GM23248 (cell line): ENCODE data around the gene C12orf75. TPM values are rescaled to one million over a fixed set of nuclear protein-coding genes. Genes with fewer than 3 reads are reported as not detected.

Experiments
- DNase-seq: peaks from one replicate; pipeline ENCODE4 v3.0.0-alpha.2; 2015
- H2AFZ ChIP-seq: fragments of 200-600 bp; sonication (generic); 2 replicates; pipeline ENCODE4 v1.6.1; 2016; ENCODE audit warnings: antibody characterized with exemption
- H3F3A ChIP-seq: fragments of 200-600 bp; sonication (generic); 2 replicates; pipeline ENCODE4 v1.6.1; 2016; ENCODE audit warnings: mild to moderate bottlenecking, antibody characterized with exemption, mixed run types; ENCODE audit not compliant: insufficient read depth
- H3K27ac ChIP-seq: fragments of 200-600 bp; sonication (generic); 2 replicates; pipeline ENCODE4 v1.5.1; 2016; ENCODE audit warnings: mild to moderate bottlenecking
- H3K27me3 ChIP-seq: fragments of 200-600 bp; sonication (generic); replicated peaks from 2 replicates; pipeline ENCODE4 v1.6.1; 2016; ENCODE audit warnings: mild to moderate bottlenecking; ENCODE audit not compliant: insufficient read depth
- H3K36me3 ChIP-seq: fragments of 200-600 bp; sonication (generic); 2 replicates; pipeline ENCODE4 v1.6.1; 2016; ENCODE audit warnings: low read depth, mild to moderate bottlenecking
- H3K4me1 ChIP-seq: fragments of 200-600 bp; sonication (generic); 2 replicates; pipeline ENCODE4 v1.6.1; 2016; ENCODE audit warnings: mild to moderate bottlenecking; ENCODE audit not compliant: insufficient read depth
- H3K4me2 ChIP-seq: fragments of 200-600 bp; sonication (generic); one replicate; pipeline ENCODE4 v1.6.1; 2016; ENCODE audit warnings: mild to moderate bottlenecking; ENCODE audit not compliant: unreplicated experiment
- H3K4me3 ChIP-seq: fragments of 200-600 bp; sonication (generic); 2 replicates; pipeline ENCODE4 v1.5.1; 2016; ENCODE audit warnings: mild to moderate bottlenecking
- H3K79me2 ChIP-seq: fragments of 200-600 bp; sonication (generic); 2 replicates; pipeline ENCODE4 v1.6.1; 2016; ENCODE audit warnings: mild to moderate bottlenecking; ENCODE audit not compliant: insufficient read depth
- H3K9ac ChIP-seq: fragments of 200-600 bp; sonication (generic); 2 replicates; pipeline ENCODE4 v1.6.1; 2016; ENCODE audit warnings: mild to moderate bottlenecking
- H3K9me2 ChIP-seq: fragments of 200-600 bp; sonication (generic); 2 replicates; pipeline ENCODE4 v1.6.1; 2016; ENCODE audit warnings: mixed run types, mild to moderate bottlenecking, moderate library complexity; ENCODE audit not compliant: insufficient read depth
- H3K9me3 ChIP-seq: fragments of 200-600 bp; sonication (generic); one replicate; pipeline ENCODE4 v1.6.1; 2017; ENCODE audit warnings: low read depth
- H4K20me1 ChIP-seq: fragments of 200-600 bp; sonication (generic); 2 replicates; pipeline ENCODE4 v1.6.0; 2016; ENCODE audit not compliant: insufficient read depth
- EZH2 ChIP-seq: fragments of 200-600 bp; sonication (generic); IDR thresholded peaks from 2 replicates; pipeline ENCODE4 v1.6.1; 2018; ENCODE audit warnings: antibody characterized with exemption, mild to moderate bottlenecking; ENCODE audit not compliant: insufficient read depth, poor library complexity, severe bottlenecking
- EZH2phosphoT487 ChIP-seq: fragments of 200-600 bp; sonication (generic); IDR thresholded peaks from 2 replicates; pipeline ENCODE4 v1.6.1; 2018; ENCODE audit warnings: antibody characterized with exemption, moderate library complexity, mild to moderate bottlenecking, low read depth; ENCODE audit not compliant: insufficient read depth
- WGBS, 2 experiments: methylation state at CpG; one replicate each; pipeline ENCODE4 v1.1.6; 2015 to 2017; ENCODE audit warnings: low lambda C conversion rate in 2 of 2, low coverage in 1 of 2; ENCODE audit errors: missing lambda C conversion rate in 2 of 2; 5-methylcytosine and 5-hydroxymethylcytosine counted together
- in situ Hi-C: fragments of 300-500 bp; cut with MboI; formaldehyde crosslinking; loops from 2 replicates; pipeline ENCODE4 v1.15.0; 2020
- polyA plus RNA-seq: library from polyadenylated mRNA; unstranded; fragments of >200 nt; fragmentation: Nextera tagmentation; extraction: Ambion mirVana; gene quantifications from 2 replicates; pipeline ENCODE4 v1.2.1, GENCODE V29; 2016
- total RNA-seq: library from RNA; depleted of rRNA; stranded (reverse); fragments of >200 nt; shearing (Covaris generic); gene quantifications from 2 replicates; pipeline ENCODE4 v1.2.3, GENCODE V29; 2014

The C12orf75 gene
- total and polyA plus RNA-seq, 2 experiments from 2014 or later = 349 to 590 TPM

- H3K79me2 ChIP-seq = peaks cover 100% of the 10 kb centered on the region
- H4K20me1 ChIP-seq = no peaks in the 10 kb centered on the region
- no peaks in the 10 kb centered on the region for H3K9me2 ChIP-seq
These were observed 17.0 kb downstream of the C12orf75 start for GRCh38 chr12:105347499-105347898.

DNA sequence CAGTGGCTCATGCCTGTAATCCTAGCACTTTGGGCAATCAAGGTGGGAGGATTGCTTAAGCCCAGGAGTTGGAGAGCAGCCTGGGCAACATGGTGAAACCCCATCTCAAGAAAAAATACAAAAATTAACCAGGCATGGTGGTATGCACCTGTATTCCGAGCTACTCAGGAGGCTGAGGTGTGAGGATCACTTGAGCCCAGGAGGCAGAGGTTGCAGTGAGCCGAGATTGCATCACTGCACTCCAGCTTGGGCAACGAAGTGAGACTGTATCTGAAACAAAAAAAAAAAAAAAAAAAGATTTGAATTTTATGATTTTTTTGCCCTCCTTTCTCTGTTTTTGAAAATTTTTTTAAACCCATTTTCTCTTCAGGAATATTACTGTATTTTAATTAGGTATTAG lies 17.7 kb downstream of the C12orf75 start:
- Histone ChIP-seq H3K27me3 (no peaks in the 10 kb centered on the region), H3K9me3 (no peaks in the 10 kb centered on the region), H3K4me2 (no peak overlapping the region), H3K79me2 (peaks cover 100% of the 10 kb centered on the region), H3F3A (peaks cover 50% of the 10 kb centered on the region), H3K9ac (no peak overlapping the region), H3K4me3 (no peak overlapping the region), H3K27ac (no peak overlapping the region), H4K20me1 (no peaks in the 10 kb centered on the region), H3K36me3 (no peaks in the 10 kb centered on the region; the same call in 1 of the 2 replicates), H3K4me1 (peaks cover 44% of the 10 kb centered on the region), H2AFZ (no peak overlapping the region), H3K9me2 (no peaks in the 10 kb centered on the region)
- 90 to 96% methylated on average over 3 of the region's 3 CpGs for WGBS, 2 experiments
- TF ChIP-seq EZH2phosphoT487 = no peak
- no peak for TF ChIP-seq EZH2
- in situ Hi-C loops = no loop called here
- DNase-seq = no peak

More at GRCh38 chr12:105347499-105347898, 17.0 kb downstream of the C12orf75 start:
- H3K27me3 ChIP-seq = no peaks in the 10 kb centered on the region
- H3K4me1 ChIP-seq = peaks cover 44% of the 10 kb centered on the region
- in situ Hi-C loops = no loop called here
- no peak for TF ChIP-seq EZH2
- no peak for TF ChIP-seq EZH2phosphoT487
- peaks cover 50% of the 10 kb centered on the region for H3F3A ChIP-seq
- H2AFZ ChIP-seq = no peak overlapping the region
- no peak overlapping the region for H3K4me3 ChIP-seq
- no peaks in the 10 kb centered on the region for H3K9me3 ChIP-seq
- DNase-seq = no peak
- no peak overlapping the region for H3K4me2 ChIP-seq
- no peaks in the 10 kb centered on the region; the same call in 1 of the 2 replicates for H3K36me3 ChIP-seq
- H3K9ac ChIP-seq = no peak overlapping the region
- 56 to 64% methylated on average over 4 of the region's 4 CpGs for WGBS, 2 experiments
- no peak overlapping the region for H3K27ac ChIP-seq

DNA sequence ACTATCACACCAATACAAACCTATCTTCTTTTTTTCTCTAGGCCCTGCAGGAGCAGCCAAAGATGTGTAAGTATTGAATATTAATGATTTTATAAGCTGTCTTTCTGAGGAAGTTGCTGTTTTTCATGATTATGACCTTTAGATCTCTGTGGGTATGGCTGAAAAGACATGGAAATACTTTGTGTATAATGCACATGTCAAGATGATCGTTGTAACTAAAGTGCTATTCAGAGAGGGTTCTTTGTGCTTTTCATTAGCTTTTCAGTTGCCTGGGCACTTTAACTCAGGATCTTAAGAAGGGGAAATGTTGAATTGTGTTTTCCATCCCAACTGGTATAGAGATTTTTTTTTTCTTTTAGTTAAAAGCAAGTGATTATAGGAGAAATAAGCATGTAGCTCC lies 18.1 kb downstream of the C12orf75 start:
- H3K79me2 ChIP-seq = peaks cover 100% of the 10 kb centered on the region
- no peaks in the 10 kb centered on the region for H4K20me1 ChIP-seq
- peak overlapping the region; percentile 24; the same call in 1 of the 2 replicates for H3K27ac ChIP-seq
- no peak overlapping the region for H3K4me3 ChIP-seq
- H3K4me1 ChIP-seq = peaks cover 44% of the 10 kb centered on the region
- in situ Hi-C loops = no loop called here
- H3K9me3 ChIP-seq = no peaks in the 10 kb centered on the region
- DNase-seq = no peak
- no peak overlapping the region for H2AFZ ChIP-seq
- peaks cover 50% of the 10 kb centered on the region for H3F3A ChIP-seq
- TF ChIP-seq EZH2 (no peak), EZH2phosphoT487 (no peak)
- WGBS, 2 experiments = 95 to 100% methylated on average over 1 of the region's 1 CpG
- H3K27me3 ChIP-seq = no peaks in the 10 kb centered on the region
- no peaks in the 10 kb centered on the region; the same call in 1 of the 2 replicates for H3K36me3 ChIP-seq
- no peak overlapping the region for H3K9ac ChIP-seq
- no peak overlapping the region for H3K4me2 ChIP-seq
- H3K9me2 ChIP-seq = no peaks in the 10 kb centered on the region

- no peaks in the 10 kb centered on the region for H4K20me1 ChIP-seq
- H3K36me3 ChIP-seq = no peaks in the 10 kb centered on the region; the same call in 1 of the 2 replicates
- peaks cover 100% of the 10 kb centered on the region for H3K79me2 ChIP-seq
- H3K9ac ChIP-seq = no peak overlapping the region
- H3K4me2 ChIP-seq = peak overlapping the region; percentile 2
- in situ Hi-C loops = no loop called here
- peak; percentile 33 for DNase-seq
- H3K9me2 ChIP-seq = no peaks in the 10 kb centered on the region
- H3K4me3 ChIP-seq = no peak overlapping the region
- no peaks in the 10 kb centered on the region for H3K9me3 ChIP-seq
- 0 out of 2 replicates have a peak overlapping the region, but pooled peaks have one; percentile 24 for H3K27ac ChIP-seq
- TF ChIP-seq EZH2 (no peak), EZH2phosphoT487 (no peak)
- H3K4me1 ChIP-seq = peaks cover 44% of the 10 kb centered on the region
- H3K27me3 ChIP-seq = no peaks in the 10 kb centered on the region
- WGBS, 2 experiments = 27 to 38% methylated on average over 1 of the region's 1 CpG
- H2AFZ ChIP-seq = no peak overlapping the region
- H3F3A ChIP-seq = peaks cover 49% of the 10 kb centered on the region
These were observed 18.6 kb downstream of the C12orf75 start for GRCh38 chr12:105349138-105349537.

DNA sequence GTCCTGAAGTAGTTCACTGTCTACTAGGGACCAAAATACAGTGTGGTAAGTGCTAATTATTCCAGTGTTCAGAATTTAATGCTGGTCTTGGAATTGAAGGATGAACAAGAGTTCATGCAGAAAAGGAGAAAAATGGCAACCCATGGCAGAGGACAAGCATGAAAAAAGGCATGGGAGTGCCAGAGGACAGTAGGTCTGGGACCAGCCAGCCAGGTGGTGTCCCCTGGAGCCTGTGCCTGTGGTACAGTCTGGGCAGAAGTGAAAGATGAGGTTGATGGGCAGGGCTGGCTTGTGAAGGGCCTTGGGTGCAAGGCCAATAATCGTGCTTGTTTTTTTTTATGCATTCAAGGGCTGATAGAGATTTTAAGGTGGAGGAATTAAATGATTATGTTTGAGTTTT lies 21.0 kb downstream of the C12orf75 start:
- H3K27ac ChIP-seq = no peak overlapping the region
- H3K9me2 ChIP-seq = no peaks in the 10 kb centered on the region
- no peak overlapping the region for H3K4me2 ChIP-seq
- in situ Hi-C loops = no loop called here
- H3K27me3 ChIP-seq = no peaks in the 10 kb centered on the region
- peaks cover 100% of the 10 kb centered on the region for H3K79me2 ChIP-seq
- H3K9me3 ChIP-seq = no peaks in the 10 kb centered on the region
- whole genome bisulfite sequencing, 2 experiments = 53 to 58% methylated on average over 1 of the region's 1 CpG
- H2AFZ ChIP-seq = no peak overlapping the region
- no peaks in the 10 kb centered on the region for H3K36me3 ChIP-seq
- H3K9ac ChIP-seq = no peak overlapping the region
- TF ChIP-seq EZH2 (no peak), EZH2phosphoT487 (no peak)
- no peaks in the 10 kb centered on the region for H4K20me1 ChIP-seq
- no peak for DNase-seq
- H3K4me3 ChIP-seq = no peak overlapping the region
- H3K4me1 ChIP-seq = peaks cover 56% of the 10 kb centered on the region
- H3F3A ChIP-seq = peaks cover 70% of the 10 kb centered on the region
